Ishikawa (cell line): Measurements from ENCODE around the gene KCNMB1.

ENCODE experiments used
- CEBPB ChIP-seq: IDR thresholded peaks from 2 replicates; pipeline ENCODE4 v1.6.1; 2012
- CREB1 ChIP-seq: IDR thresholded peaks from 2 replicates; pipeline ENCODE4 v1.6.1; 2012; ENCODE audit warnings: low read depth
- EGR1 ChIP-seq: IDR thresholded peaks from 2 replicates; pipeline ENCODE4 v1.6.1; 2012
- EP300 ChIP-seq: IDR thresholded peaks from 2 replicates; pipeline ENCODE4 v1.6.1; 2012; ENCODE audit warnings: borderline replicate concordance
- FOXM1 ChIP-seq: IDR thresholded peaks from 2 replicates; pipeline ENCODE4 v1.6.1; 2012; ENCODE audit warnings: low read depth, borderline replicate concordance
- MAX ChIP-seq: IDR thresholded peaks from 2 replicates; pipeline ENCODE4 v1.6.1; 2012
- NFIC ChIP-seq: IDR thresholded peaks from 2 replicates; pipeline ENCODE4 v1.6.1; 2012
- RAD21 ChIP-seq: IDR thresholded peaks from 2 replicates; pipeline ENCODE4 v1.6.1; 2012; ENCODE audit warnings: low read depth
- TAF1 ChIP-seq: IDR thresholded peaks from 2 replicates; pipeline ENCODE4 v1.6.1; 2012; ENCODE audit warnings: low read depth, mild to moderate bottlenecking
- TCF12 ChIP-seq: IDR thresholded peaks from 2 replicates; pipeline ENCODE4 v1.6.1; 2012; ENCODE audit warnings: low read depth
- TEAD4 ChIP-seq: IDR thresholded peaks from 2 replicates; pipeline ENCODE4 v1.6.1; 2012
- USF1 ChIP-seq: IDR thresholded peaks from 2 replicates; pipeline ENCODE4 v1.6.1; 2012
- YY1 ChIP-seq: IDR thresholded peaks from 2 replicates; pipeline ENCODE4 v1.6.1; 2012; ENCODE audit warnings: low read depth
- ZBTB7A ChIP-seq: IDR thresholded peaks from 2 replicates; pipeline ENCODE4 v1.6.1; 2012; ENCODE audit warnings: low read depth
- TF ChIP-seq, protein P1 (sequence below): IDR thresholded peaks from 2 replicates; pipeline ENCODE4 v1.6.1; 2012; ENCODE audit warnings: low read depth, mild to moderate bottlenecking

The KCNMB1 gene

DNA sequence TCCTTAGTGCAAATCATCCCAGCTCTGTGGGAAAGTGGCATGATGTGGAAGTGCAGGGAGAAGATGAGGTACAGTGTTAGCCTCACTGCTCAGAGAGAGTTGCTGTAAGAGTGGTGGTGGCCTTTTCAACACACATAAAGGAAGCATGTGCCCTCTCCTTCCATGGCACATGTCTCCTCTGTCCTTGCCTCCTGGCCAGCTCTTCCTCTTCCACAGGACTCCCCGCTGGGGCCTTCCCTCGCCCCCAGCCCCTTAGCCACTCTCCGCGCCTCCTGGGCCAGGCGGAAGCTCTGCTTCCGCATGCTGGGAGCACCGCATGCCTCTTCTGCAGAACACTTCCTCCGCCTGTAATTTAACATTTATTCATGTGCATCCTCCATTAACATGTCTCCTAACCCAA, 4.8 kb upstream of the KCNMB1 start:
- no peak for TF ChIP-seq FOXM1
- no peak for TF ChIP-seq NFIC
- no peak for TF ChIP-seq TCF12
- no peak for TF ChIP-seq USF1
- no peak for TF ChIP-seq EP300
- TF ChIP-seq, protein P1, sequence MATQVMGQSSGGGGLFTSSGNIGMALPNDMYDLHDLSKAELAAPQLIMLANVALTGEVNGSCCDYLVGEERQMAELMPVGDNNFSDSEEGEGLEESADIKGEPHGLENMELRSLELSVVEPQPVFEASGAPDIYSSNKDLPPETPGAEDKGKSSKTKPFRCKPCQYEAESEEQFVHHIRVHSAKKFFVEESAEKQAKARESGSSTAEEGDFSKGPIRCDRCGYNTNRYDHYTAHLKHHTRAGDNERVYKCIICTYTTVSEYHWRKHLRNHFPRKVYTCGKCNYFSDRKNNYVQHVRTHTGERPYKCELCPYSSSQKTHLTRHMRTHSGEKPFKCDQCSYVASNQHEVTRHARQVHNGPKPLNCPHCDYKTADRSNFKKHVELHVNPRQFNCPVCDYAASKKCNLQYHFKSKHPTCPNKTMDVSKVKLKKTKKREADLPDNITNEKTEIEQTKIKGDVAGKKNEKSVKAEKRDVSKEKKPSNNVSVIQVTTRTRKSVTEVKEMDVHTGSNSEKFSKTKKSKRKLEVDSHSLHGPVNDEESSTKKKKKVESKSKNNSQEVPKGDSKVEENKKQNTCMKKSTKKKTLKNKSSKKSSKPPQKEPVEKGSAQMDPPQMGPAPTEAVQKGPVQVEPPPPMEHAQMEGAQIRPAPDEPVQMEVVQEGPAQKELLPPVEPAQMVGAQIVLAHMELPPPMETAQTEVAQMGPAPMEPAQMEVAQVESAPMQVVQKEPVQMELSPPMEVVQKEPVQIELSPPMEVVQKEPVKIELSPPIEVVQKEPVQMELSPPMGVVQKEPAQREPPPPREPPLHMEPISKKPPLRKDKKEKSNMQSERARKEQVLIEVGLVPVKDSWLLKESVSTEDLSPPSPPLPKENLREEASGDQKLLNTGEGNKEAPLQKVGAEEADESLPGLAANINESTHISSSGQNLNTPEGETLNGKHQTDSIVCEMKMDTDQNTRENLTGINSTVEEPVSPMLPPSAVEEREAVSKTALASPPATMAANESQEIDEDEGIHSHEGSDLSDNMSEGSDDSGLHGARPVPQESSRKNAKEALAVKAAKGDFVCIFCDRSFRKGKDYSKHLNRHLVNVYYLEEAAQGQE, result no peak
- TF ChIP-seq RAD21, result no peak
- TF ChIP-seq TAF1, result no peak
- no peak for TF ChIP-seq CREB1
- no peak for TF ChIP-seq MAX
- TF ChIP-seq YY1, result no peak
- no peak for TF ChIP-seq EGR1
- no peak for TF ChIP-seq ZBTB7A
- TF ChIP-seq CEBPB, result no peak
- no peak for TF ChIP-seq TEAD4

DNA sequence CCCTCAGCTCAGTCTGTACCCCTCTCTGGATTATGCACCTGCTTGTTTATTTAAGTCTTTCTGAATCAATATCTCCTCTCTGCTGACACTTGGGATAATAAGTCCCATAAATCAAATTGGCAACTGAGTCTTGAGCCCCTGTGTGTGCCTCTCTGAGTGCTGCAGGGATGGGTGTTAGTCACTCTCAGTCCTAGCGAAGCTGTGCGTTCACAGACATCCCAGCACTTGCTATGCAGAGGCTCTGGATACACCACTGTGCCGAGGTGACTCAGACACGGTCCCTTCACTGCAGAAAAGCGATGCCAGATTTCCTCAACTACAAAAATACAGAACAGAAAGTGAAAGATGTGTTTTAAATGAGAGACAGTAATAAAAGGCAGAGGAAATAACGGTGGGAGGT, 4.1 kb upstream of the KCNMB1 start:
- TF ChIP-seq CREB1, result no peak
- TF ChIP-seq MAX, result no peak
- no peak for TF ChIP-seq CEBPB
- TF ChIP-seq ZBTB7A, result no peak
- no peak for TF ChIP-seq YY1
- TF ChIP-seq TEAD4, result no peak
- TF ChIP-seq TCF12, result no peak
- no peak for TF ChIP-seq USF1
- TF ChIP-seq EP300, result no peak
- no peak for TF ChIP-seq TAF1
- TF ChIP-seq, protein P1, result no peak
- TF ChIP-seq FOXM1, result no peak
- no peak for TF ChIP-seq RAD21
- TF ChIP-seq NFIC, result no peak
- no peak for TF ChIP-seq EGR1

DNA sequence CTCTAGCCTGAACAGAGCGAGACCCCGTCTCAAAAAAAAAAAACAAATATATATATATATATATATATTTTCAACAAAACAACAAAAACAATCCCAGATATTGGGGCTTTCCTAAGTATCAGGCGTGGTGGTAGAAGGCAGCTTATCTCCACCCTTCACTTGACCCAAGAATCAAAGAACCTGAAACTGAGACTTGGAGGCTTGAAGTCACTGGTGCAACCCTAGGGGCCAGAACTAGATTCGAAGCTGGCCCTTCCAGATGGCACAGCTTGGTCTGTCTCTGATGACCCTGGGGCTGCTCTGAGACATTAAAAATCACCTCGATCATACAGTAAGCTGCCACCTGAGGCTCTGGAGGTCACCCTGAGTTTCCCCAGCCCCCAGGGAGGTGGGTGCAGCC, 1.3 kb upstream of the KCNMB1 start:
- TF ChIP-seq, protein P1, result no peak
- TF ChIP-seq CREB1 (no peak), TEAD4 (no peak), MAX (no peak), EGR1 (no peak), TCF12 (no peak), NFIC (no peak), ZBTB7A (no peak), TAF1 (no peak), YY1 (no peak)

DNA sequence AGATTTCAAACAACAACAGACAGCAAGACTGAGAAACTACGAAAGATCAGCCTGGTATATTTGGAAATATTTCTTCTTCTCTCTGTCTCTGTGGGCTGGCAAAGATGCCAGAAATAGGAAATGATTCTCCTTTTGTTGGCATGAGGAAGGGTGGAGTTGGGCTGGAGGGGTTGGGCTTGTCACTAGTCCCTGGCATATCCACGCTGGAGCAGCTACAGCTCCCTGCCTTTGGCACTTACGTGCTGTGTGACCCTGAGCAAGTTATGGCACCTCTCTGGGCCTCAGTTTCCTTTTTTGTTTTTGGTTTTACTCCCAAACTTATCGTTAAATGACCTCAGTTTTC, 354 bp upstream of the KCNMB1 start:
- TF ChIP-seq FOXM1, result no peak
- no peak for TF ChIP-seq CEBPB
- no peak for TF ChIP-seq RAD21
- TF ChIP-seq TAF1, result no peak
